SK-MEL-5 (cell line): ENCODE data around the gene SP140. TPM values are rescaled to one million over a fixed set of nuclear protein-coding genes. Genes with fewer than 3 reads are reported as not detected.
A peak's percentile ranks its signal among the peaks of the same experiment; 100 is the strongest.
"Not testable (repeated sequence)": the region's sequence is repeated elsewhere in the genome, so short reads cannot be mapped to it uniquely, and the experiment has no call there.

Source experiments
- DNase-seq: peaks from one replicate; pipeline ENCODE4 v3.0.0-alpha.2; 2016; ENCODE audit warnings: low read depth, low spot score
- in situ Hi-C: cut with HindIII; loops from 2 replicates; pipeline ENCODE4 v1.10.0; 2016; ENCODE audit warnings: low sequenced_read_pairs, high pct_unique_total_duplicates, low pct_unique_long_range_greater_than_20kb
- total RNA-seq: library from RNA; depleted of rRNA; stranded (reverse); fragments of >200 nt; shearing (Covaris generic); gene quantifications from 2 replicates; pipeline ENCODE4 v1.2.3, GENCODE V29; 2014; rRNA removed

SP140 gene
- total RNA-seq, 1 experiment from 2014 or later: not detected

GRCh38 chr2:230335864-230336506, 110.4 kb downstream of the SP140 start:
- no peak for DNase-seq
- in situ Hi-C loops: no loop called here

DNA sequence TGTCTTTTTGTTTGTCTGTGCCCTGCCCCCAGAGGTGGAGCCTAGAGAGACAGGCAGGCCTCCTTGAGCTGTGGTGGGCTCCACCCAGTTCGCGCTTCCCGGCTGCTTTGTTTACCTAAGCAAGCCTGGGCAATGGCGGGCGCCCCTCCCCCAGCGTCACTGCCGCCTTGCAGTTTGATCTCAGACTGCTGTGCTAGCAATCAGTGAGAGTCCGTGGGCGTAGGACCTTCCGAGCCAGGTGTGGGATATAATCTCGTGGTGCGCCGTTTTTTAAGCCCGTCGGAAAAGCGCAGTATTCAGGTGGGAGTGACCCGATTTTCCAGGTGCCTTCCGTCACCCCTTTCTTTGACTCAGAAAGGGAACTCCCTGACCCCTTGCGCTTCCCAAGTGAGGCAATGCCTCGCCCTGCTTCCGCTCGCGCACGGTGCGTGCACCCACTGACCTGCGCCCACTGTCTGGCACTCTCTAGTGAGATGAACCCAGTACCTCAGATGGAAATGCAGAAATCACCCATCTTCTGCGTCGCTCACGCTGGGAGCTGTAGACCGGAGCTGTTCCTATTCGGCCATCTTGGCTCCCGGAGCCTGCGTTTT, 116.5 kb downstream of the SP140 start:
- in situ Hi-C loops, DNase-seq: not testable (repeated sequence)

DNA sequence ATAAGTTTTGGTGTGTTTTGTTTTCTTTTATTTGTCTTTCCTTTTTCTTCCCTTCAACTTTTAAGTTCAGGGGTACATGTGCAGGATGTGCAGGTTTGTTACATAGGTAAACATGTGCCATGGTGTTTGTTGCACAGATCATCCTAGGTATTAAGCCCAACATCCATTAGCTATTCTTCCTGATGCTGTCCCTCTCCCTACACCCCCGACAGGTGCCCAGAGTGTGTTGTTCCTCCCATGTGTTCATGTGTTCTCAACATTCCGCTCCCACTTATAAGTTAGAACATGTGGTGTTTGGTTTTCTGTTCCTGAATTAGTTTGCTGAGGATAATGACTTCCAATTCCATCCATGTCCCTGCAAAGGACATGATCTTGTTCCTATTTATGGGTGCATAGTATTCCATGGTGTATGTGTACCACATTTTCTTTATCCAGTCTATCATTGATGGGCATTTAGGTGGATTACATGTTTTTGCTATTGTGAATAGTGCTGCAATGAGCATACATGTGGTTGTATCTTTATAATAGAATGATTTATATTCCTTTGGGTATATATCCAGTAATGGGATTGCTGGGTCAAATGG, 117.6 kb downstream of the SP140 start:
- DNase-seq, in situ Hi-C loops: not testable (repeated sequence)

DNA sequence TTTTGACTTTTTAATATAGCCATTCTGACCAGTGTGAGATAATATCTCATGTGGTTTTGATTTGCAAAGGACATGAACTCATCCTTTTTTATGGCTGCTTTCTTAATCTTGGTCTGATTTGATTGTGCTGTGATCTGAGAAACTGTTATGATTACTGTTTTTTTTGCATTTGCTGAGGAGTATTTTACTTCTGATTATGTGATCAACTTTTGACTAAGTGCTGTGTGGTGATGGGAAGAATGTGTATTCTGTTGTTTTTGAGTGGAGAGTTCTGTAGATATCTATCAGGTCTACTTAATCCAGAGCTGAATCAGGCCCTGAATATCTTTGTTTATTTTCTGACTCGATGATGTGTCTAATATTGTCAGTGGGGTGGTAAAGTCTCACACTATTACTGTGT, 118.2 kb downstream of the SP140 start:
- in situ Hi-C loops: no loop called here
- no peak for DNase-seq

DNA sequence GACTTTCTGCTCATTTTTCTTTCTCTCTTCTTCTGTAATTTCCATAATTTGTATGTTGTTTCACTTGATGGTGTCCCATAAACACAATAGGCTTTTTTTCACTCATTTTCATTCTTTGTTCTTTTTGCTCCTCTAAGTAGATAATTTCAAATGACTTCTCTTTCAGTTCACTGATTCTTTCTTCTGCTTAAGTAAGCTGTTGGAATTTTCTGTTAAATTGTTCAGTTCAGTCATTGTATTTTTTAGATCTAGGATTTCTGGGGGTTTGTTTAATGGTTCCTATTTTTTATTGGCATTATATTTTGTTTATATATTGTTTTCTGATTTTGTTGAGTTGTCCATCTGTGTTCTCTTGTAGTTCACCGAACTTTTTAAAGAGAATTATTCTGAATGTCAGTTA, 120.9 kb downstream of the SP140 start:
- in situ Hi-C loops: no loop called here
- no peak for DNase-seq

DNA sequence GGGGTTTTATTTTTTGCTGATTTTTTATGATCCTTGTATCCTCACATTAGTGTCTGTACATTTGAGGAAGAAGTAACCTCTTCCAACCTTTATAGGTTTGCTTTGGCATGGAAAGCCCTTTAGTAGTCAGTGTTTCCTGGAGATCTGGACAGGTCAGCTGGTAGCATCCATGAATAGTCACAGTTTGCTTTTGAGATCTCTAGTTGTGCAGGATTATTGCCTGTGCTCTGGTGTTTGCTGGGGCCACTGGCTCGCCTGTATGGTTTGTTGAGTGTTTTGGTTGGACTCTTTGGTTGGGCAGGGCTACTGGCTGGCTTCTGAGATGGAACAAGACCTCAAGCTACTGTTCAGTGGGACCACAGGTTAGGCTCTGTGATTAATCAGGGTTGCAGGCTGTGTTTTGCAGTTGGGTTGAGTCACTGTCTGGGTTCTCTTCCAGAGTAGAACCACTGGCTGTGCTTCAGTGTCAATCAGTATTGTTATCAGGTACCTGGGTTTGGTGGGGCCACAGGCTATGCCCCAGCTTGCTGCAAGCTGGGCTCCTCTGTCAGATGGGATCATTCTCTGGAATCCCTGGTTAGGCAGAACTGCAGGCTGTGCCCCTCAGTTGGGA, 121.5 kb downstream of the SP140 start:
- in situ Hi-C loops: no loop called here
- DNase-seq: no peak

DNA sequence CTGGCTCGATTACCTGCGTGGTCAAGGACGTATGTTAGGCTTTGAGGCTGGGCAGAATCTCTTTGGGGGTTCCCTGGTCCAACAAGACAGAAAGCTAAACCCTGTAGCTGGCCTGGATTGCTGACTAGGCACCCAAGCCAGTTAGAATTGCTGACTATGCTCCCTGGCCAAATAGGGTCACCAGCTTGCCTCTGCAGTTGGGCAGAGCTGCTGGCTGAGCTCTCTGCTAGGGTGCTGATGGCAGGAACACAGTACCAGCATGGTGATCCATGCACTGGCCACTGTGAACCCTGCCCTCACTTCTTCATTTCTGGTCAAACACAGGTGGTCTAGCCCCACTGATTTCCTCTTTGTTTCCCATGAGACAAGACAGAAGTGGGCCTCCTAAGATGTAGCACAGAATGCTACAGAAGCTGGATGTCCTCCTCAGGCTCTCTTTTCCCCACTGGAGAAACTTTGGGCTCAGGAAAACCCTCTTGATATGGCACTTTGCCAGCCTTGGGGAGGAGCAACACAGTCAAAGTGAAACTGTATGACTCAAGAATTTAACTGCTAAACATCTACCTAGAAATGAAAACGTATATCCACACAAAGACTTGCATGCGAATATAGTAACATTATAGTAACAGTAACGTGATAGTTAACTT, 122.2 kb downstream of the SP140 start:
- in situ Hi-C loops: no loop called here
- no peak for DNase-seq

GRCh38 chr2:230348787-230349186, 123.3 kb downstream of the SP140 start:
- in situ Hi-C loops: no loop called here
- DNase-seq: no peak

DNA sequence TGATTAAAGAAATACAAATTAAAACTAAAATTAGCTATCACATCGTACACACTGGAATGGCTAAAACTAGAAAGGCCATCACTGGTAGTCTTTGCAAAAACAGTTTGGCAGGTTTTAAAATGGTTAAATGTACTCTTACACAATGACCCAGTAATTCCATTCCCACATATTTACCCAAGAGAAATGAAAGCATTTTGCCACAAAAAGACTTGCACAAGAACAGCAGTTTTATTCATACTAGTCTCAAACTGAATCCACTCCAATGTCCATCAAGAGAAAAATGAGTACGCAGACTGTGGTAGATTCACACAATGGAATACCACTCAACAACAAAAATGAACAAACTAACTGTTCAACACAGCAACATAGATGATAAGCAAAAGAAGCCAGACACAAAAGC, 130.5 kb downstream of the SP140 start:
- peak; percentile 5 for DNase-seq
- in situ Hi-C loops: no loop called here

DNA sequence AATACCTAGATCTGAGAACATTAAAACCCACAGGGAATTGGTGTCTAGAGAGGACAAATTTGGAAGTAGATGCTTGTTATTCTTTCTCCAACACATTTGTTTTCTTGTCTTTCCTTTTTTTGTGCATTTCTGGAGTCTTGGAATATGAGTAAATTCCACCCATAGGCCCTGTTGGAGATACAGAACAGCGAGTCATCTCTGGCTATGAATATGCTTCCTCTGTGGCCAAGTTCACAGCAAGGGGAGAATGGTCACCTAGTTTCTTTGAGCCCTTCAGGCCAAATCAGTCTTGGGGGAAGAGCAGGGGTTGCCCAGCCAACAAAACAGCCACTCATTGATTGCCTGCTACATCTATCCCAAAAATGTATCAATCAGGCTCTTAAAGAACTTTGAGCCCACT, 132.8 kb downstream of the SP140 start:
- in situ Hi-C loops: no loop called here
- no peak for DNase-seq

- in situ Hi-C loops: no loop called here
- no peak for DNase-seq
These were observed 134.5 kb downstream of the SP140 start for GRCh38 chr2:230360028-230360427.

DNA sequence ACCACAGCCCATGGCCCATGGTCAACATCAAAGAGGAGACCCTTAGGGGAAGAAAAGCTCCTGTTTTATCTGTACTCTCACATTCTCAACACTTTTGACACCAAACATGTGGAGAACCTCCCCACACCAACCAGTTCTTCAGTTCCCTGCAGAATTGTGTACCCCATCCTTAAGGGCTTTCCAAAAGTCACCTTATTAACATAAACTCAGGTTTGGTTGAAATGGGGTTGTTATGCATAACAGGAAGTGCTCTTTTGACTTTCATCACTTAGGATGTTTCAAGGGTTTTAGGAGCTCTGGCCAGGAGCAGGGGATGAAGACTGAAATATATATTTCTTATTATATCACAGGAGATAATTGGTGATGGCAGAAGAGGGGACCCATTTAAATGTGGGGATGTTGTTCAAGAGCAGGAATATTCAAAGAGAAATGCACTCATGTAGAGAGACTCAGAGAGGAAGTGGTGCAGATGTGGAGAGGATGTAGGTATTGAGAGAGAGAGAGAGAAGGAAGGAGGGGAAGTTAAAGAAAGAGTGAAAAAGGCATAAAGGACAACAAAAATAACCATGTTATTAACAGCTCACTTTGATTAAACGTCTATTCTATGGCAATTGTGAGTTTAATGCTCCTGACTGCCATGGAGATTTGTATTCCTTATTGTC, 136.6 kb downstream of the SP140 start:
- DNase-seq: no peak

More for the DNA sequence above, 136.6 kb downstream of the SP140 start:
- in situ Hi-C loops: no loop called here

Other genes starting within 250 kb of the SP140 start
- gene SLC16A14, start 156.8 kb upstream of the SP140 start, total RNA-seq: not detected in 2 replicates
- 16.0 and 16.4 TPM in 2 replicates for gene SP110, start 5.8 kb upstream of the SP140 start, total RNA-seq
- 0.83 and 0.87 TPM in 2 replicates for gene SP140L, start 101.5 kb downstream of the SP140 start, total RNA-seq
- 43.2 and 44.3 TPM in 2 replicates for gene SP100, start 190.5 kb downstream of the SP140 start, total RNA-seq